Activated naive CD8-positive, alpha-beta T cell treated with anti-CD3 and anti-CD28 coated beads for 36 hours (primary cell): ENCODE results near the gene GNAO1. TPM values are rescaled to one million over a fixed set of nuclear protein-coding genes. Genes with fewer than 3 reads are reported as not detected.

Source experiments
- DNase-seq: peaks from one replicate; pipeline ENCODE4 v3.0.0; 2021
- H3K27ac Mint-ChIP-seq: one replicate; pipeline ENCODE4 v1.8.0; 2022; ENCODE audit warnings: mild to moderate bottlenecking, moderate library complexity, mixed read lengths
- H3K27me3 Mint-ChIP-seq: one replicate; pipeline ENCODE4 v1.8.0; 2022; ENCODE audit warnings: mild to moderate bottlenecking, mixed read lengths
- H3K36me3 Mint-ChIP-seq: one replicate; pipeline ENCODE4 v1.8.0; 2021; ENCODE audit warnings: mild to moderate bottlenecking, mixed read lengths
- H3K4me1 Mint-ChIP-seq: one replicate; pipeline ENCODE4 v1.8.0; 2021; ENCODE audit warnings: mixed read lengths
- H3K4me3 Mint-ChIP-seq: one replicate; pipeline ENCODE4 v1.8.0; 2022; ENCODE audit warnings: mild to moderate bottlenecking, moderate library complexity, mixed read lengths
- H3K9me3 Mint-ChIP-seq: one replicate; pipeline ENCODE4 v1.8.0; 2022; ENCODE audit warnings: mixed read lengths
- total RNA-seq, 2 experiments: library from RNA; stranded (reverse); gene quantifications; one replicate each; pipeline ENCODE4 v1.2.3, GENCODE V29; 2021

GNAO1 gene
- total RNA-seq, 2 experiments from 2014 or later = 0.96 to 1.5 TPM

- Mint-ChIP-seq H3K9me3 (no peaks in the 10 kb centered on the region), H3K4me1 (no peaks in the 10 kb centered on the region), H3K27ac (no peak overlapping the region)
Observed at GRCh38 chr16:56349711-56350161, 158.4 kb downstream of the GNAO1 start.

GRCh38 chr16:56350491-56351405, 159.5 kb downstream of the GNAO1 start:
- peaks cover 3% of the 10 kb centered on the region for H3K4me1 Mint-ChIP-seq
- no peak overlapping the region for H3K27ac Mint-ChIP-seq
- no peaks in the 10 kb centered on the region for H3K9me3 Mint-ChIP-seq
- H3K36me3 Mint-ChIP-seq = no peaks in the 10 kb centered on the region
- no peak for DNase-seq
- H3K4me3 Mint-ChIP-seq = no peak overlapping the region
- no peaks in the 10 kb centered on the region for H3K27me3 Mint-ChIP-seq

More at GRCh38 chr16:56349711-56350161, 158.4 kb downstream of the GNAO1 start:
- H3K4me3 Mint-ChIP-seq = no peak overlapping the region
- DNase-seq = no peak
- no peaks in the 10 kb centered on the region for H3K27me3 Mint-ChIP-seq
- no peaks in the 10 kb centered on the region for H3K36me3 Mint-ChIP-seq

DNA sequence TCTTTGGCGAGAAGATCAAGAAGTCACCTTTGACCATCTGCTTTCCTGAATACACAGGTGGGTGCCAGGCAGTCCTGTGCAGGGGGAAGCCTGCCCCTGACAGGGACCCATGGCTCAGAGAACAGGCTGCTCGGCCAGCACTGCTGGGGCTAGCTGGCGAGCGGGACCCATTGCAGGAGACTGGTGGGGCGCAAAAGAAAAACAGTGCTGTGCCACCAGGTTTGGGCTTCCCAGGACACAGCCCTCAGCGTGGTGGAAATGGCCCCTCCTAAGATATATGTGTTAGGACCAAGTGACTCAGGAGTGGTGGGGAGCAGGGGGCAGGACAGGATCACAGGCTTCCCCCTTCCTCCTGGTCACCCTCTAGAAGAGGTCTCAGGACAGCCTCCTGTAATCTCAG, 160.2 kb downstream of the GNAO1 start:
- H3K4me3 Mint-ChIP-seq = no peak overlapping the region
- H3K27ac Mint-ChIP-seq = no peak overlapping the region
- H3K36me3 Mint-ChIP-seq = no peaks in the 10 kb centered on the region
- H3K27me3 Mint-ChIP-seq = no peaks in the 10 kb centered on the region
- peaks cover 9% of the 10 kb centered on the region for H3K4me1 Mint-ChIP-seq
- H3K9me3 Mint-ChIP-seq = no peaks in the 10 kb centered on the region
- no peak for DNase-seq

DNA sequence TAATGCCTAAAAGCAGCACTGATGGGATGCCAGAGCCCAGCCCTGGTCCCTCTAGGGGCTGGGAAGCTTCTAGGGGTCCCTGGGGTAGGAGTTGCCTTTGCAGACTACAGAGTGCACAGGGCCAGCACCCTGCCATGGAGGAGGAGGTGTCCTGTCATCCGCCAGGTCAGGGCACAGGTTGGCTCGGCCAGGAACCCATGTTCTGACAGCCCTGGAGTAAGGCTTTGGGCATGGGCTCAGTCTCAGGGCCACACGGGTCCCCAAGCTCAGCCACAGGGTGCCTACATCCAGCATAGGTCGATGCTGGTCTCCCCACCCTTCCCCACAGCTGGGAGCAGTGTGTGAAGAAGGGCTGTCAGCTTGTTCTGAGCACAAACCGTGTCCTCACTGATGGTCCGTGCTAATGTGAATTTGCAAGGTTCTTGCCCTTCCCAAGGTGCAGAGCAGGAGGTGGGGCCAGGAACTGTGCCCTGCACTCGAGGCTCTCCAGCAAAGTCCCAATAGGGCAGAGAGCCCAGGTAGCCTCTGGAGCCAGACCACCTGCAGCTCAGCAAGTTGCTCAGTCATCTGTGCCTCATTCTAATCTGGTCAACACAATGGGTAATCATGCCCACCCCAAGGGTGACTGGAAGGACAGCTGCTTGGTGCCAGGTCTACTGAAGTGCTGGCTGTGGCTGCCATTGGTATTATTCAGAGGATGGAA, 161.2 kb downstream of the GNAO1 start:
- Mint-ChIP-seq H3K4me1 (peaks cover 19% of the 10 kb centered on the region), H3K9me3 (no peaks in the 10 kb centered on the region), H3K27ac (no peak overlapping the region), H3K4me3 (no peak overlapping the region), H3K27me3 (no peaks in the 10 kb centered on the region), H3K36me3 (no peaks in the 10 kb centered on the region)
- DNase-seq = no peak

DNA sequence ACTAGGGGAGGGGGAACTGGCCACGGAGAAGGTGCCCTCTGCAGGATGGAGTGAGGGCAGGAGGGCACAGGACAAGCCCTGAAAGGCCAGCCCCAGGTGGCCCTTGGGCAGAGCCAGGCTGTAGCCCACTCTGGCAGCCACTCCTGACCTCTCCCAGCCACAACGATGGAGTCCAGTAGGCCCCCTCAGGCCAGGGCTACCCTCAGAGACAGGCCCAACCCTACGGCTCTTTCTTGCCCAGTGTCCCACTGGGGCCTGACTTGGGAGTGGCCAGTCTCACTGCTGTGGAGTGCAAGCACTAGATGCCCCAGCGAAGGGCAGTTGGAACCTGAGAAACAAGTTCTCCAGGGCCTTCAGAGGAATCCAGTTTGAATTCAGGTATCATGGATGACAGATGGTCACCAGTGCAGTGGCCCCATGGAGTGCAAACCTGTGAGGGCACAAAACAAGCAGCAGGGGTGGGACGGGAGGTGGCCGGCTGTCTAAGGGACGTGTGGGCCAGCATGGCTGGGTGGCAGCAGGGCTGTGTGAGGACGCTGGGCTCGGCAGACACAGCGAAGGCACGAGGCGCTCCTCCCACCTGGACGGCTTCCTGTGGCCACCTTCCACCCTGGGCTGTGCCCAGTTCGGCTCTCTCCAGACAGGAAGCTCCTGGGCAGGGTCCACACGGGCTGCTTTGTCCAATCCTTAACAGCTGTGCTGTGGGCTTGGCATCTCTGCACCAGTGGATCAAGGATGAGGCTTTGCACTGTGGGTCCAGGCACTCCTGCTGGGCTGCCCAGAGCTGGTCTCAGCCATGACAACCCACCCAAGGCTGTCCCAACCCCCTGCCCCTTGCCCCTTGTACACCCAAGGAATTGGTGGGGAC, 162.0 kb downstream of the GNAO1 start:
- H3K4me1 Mint-ChIP-seq = peaks cover 27% of the 10 kb centered on the region
- no peak overlapping the region for H3K4me3 Mint-ChIP-seq
- H3K9me3 Mint-ChIP-seq = no peaks in the 10 kb centered on the region
- DNase-seq = no peak
- no peaks in the 10 kb centered on the region for H3K36me3 Mint-ChIP-seq
- no peak overlapping the region for H3K27ac Mint-ChIP-seq
- H3K27me3 Mint-ChIP-seq = no peaks in the 10 kb centered on the region

DNA sequence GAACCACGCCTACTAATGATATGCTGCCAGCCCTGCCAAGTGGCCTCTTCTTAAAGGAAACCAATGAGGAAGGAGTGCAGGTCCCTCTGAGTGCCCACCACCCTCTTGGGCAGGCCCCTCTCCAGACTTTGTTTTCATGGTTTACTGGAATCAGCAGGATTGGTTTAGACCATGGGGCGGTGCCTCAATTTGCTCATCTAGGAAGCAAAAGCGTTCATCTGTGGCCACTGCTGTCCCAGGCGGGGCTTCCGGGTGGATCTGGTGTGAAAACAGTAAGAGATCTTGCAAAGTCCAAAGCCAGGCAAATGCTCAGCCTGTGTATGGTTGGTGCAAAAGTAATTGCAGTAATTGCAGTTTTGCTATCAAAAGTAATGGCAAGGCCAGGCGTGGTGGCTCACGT, 162.7 kb downstream of the GNAO1 start:
- H3K36me3 Mint-ChIP-seq = no peaks in the 10 kb centered on the region
- no peak for DNase-seq

DNA sequence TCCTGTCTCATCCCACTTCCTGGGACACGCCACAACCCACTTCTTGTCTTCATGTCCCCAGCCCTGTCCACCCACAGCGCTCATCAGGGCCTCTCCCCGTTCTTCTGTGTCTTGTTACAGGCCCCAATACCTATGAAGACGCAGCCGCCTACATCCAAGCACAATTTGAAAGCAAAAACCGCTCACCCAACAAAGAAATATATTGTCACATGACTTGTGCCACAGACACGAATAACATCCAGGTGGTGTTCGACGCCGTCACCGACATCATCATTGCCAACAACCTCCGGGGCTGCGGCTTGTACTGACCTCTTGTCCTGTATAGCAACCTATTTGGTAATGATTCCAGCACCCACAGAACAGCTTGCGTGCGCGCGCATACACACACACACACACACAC, 163.5 kb downstream of the GNAO1 start:
- Mint-ChIP-seq H3K4me3 (no peak overlapping the region), H3K27me3 (no peaks in the 10 kb centered on the region), H3K36me3 (no peaks in the 10 kb centered on the region), H3K9me3 (no peaks in the 10 kb centered on the region), H3K27ac (no peak overlapping the region), H3K4me1 (peaks cover 36% of the 10 kb centered on the region)
- DNase-seq = no peak

More for the DNA sequence above, 162.7 kb downstream of the GNAO1 start:
- Mint-ChIP-seq H3K4me1 (peaks cover 32% of the 10 kb centered on the region), H3K4me3 (no peak overlapping the region), H3K9me3 (no peaks in the 10 kb centered on the region), H3K27me3 (no peaks in the 10 kb centered on the region), H3K27ac (no peak overlapping the region)

GRCh38 chr16:56355221-56355620, 163.9 kb downstream of the GNAO1 start:
- Mint-ChIP-seq H3K27me3 (no peaks in the 10 kb centered on the region), H3K27ac (no peak overlapping the region), H3K4me3 (no peak overlapping the region), H3K36me3 (peaks cover under 1% of the 10 kb centered on the region), H3K9me3 (no peaks in the 10 kb centered on the region), H3K4me1 (peaks cover 40% of the 10 kb centered on the region)
- no peak for DNase-seq

DNA sequence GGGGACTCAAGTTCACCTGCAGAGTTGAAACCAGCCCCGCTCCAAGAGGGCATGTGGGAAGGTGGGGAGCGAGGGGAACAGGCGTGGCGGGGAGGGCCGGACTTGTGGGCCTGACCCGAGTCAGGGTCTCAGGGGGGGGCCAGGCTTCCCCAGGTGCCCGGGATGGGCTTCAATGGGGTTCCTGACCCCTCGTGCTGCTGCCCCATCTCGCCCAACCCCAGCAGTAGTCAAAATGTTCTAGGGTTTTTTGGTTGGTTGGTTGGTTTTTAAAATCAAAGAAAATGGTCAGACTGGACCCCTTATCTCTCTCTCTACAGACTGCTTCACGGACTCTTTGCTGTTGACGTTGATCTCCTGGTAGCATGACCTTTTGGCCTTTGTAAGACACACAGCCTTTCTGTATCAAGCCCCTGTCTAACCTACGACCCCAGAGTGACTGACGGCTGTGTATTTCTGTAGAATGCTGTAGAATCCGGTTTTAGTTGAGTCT, 164.5 kb downstream of the GNAO1 start:
- no peak for DNase-seq
- H3K4me1 Mint-ChIP-seq = peaks cover 40% of the 10 kb centered on the region

GRCh38 chr16:56356276-56357240, 165.3 kb downstream of the GNAO1 start:
- H3K4me1 Mint-ChIP-seq = peaks cover 40% of the 10 kb centered on the region
- peak; percentile 69 for DNase-seq
- peak overlapping the region; percentile 79 for H3K4me3 Mint-ChIP-seq
- no peaks in the 10 kb centered on the region for H3K9me3 Mint-ChIP-seq
- H3K27ac Mint-ChIP-seq = peak overlapping the region; percentile 94
- peaks cover 3% of the 10 kb centered on the region for H3K36me3 Mint-ChIP-seq
- H3K27me3 Mint-ChIP-seq = no peaks in the 10 kb centered on the region

More for the DNA sequence above, 164.5 kb downstream of the GNAO1 start:
- Mint-ChIP-seq H3K9me3 (no peaks in the 10 kb centered on the region), H3K36me3 (peaks cover 3% of the 10 kb centered on the region), H3K27ac (peak overlapping the region; percentile 94), H3K4me3 (peak overlapping the region; percentile 79), H3K27me3 (no peaks in the 10 kb centered on the region)

- Mint-ChIP-seq H3K9me3 (no peaks in the 10 kb centered on the region), H3K4me3 (peak overlapping the region; percentile 79), H3K27me3 (no peaks in the 10 kb centered on the region), H3K36me3 (peaks cover 3% of the 10 kb centered on the region), H3K4me1 (peaks cover 40% of the 10 kb centered on the region), H3K27ac (peak overlapping the region; percentile 94)
- DNase-seq = no peak
Observed at GRCh38 chr16:56357241-56357764, 166.0 kb downstream of the GNAO1 start.

GRCh38 chr16:56357765-56358322, 166.6 kb downstream of the GNAO1 start:
- H3K27me3 Mint-ChIP-seq = no peaks in the 10 kb centered on the region

More at GRCh38 chr16:56357765-56358322, 166.6 kb downstream of the GNAO1 start:
- Mint-ChIP-seq H3K36me3 (peaks cover 5% of the 10 kb centered on the region), H3K9me3 (no peaks in the 10 kb centered on the region), H3K4me1 (peaks cover 40% of the 10 kb centered on the region), H3K27ac (peak overlapping the region; percentile 94), H3K4me3 (no peak overlapping the region)
- no peak for DNase-seq
